ENCODE results near the gene TOMM34. TPM values are rescaled to one million over a fixed set of nuclear protein-coding genes. Genes with fewer than 3 reads are reported as not detected.

TOMM34 gene
- 12.5 and 42.6 TPM in 2 replicates for total RNA-seq

GRCh38 chr20:44960103-44960852 lies at the start of gene TOMM34:
TSS of gene TOMM34 (minus strand) at chr20:44960397. CDS start at chr20:44960333, 64 bp downstream.

GRCh38 chr20:44966030-44966961 lies 6.1 kb upstream of the TOMM34 start, which contains the start of gene STK4:
TSS of gene STK4 (plus strand) at chr20:44966512. CDS start at chr20:44966569, 57 bp downstream.

GRCh38 chr20:44909872-44910689 lies 50.1 kb downstream of the TOMM34 start, which contains the start of gene PABPC1L:
TSS of gene PABPC1L (plus strand) at chr20:44910060. CDS start at chr20:44910144, 84 bp downstream.

Other genes starting within 250 kb of the TOMM34 start
- 0.05 and 0.30 TPM in 2 replicates for gene CCN5, start 245.0 kb downstream of the TOMM34 start, total RNA-seq
- gene KCNK15, start 214.5 kb downstream of the TOMM34 start, total RNA-seq, result 0.09 TPM in 1 of 2 replicates, not detected in the other
- gene RIMS4, start 149.9 kb downstream of the TOMM34 start, total RNA-seq, result not detected in 2 replicates
- 92.1 and 154 TPM in 2 replicates for gene YWHAB, start 74.7 kb downstream of the TOMM34 start, total RNA-seq
- gene PABPC1L, start 50.3 kb downstream of the TOMM34 start, total RNA-seq, result 6.2 and 19.2 TPM in 2 replicates
- 27.9 and 60.2 TPM in 2 replicates for gene STK4, start 6.1 kb upstream of the TOMM34 start, total RNA-seq
- gene KCNS1, start 140.7 kb upstream of the TOMM34 start, total RNA-seq, result 0.59 and 1.9 TPM in 2 replicates
- not detected in 2 replicates for gene WFDC5, start 154.8 kb upstream of the TOMM34 start, total RNA-seq
- not detected in 2 replicates for gene WFDC12, start 164.1 kb upstream of the TOMM34 start, total RNA-seq
- gene PI3, start 214.5 kb upstream of the TOMM34 start, total RNA-seq, result not detected in 2 replicates
- not detected in 2 replicates for gene SEMG1, start 246.6 kb upstream of the TOMM34 start, total RNA-seq

Measured in smooth muscle cell of the umbilical artery (primary cell).